Activated CD4-positive, alpha-beta T cell treated with anti-CD3 and anti-CD28 coated beads, Interleukin-2, Interleukin-6, amounts not matched to agents 100 ng/mL and 50 ng/mL, durations not matched to agents 16 hours and 8 hours (primary cell): ENCODE data around the gene PLXNB2.
"Not testable (repeated sequence)": the region's sequence is repeated elsewhere in the genome, so short reads cannot be mapped to it uniquely, and the experiment has no call there.

Source experiments
- DNase-seq: peaks from one replicate; pipeline ENCODE4 v3.0.0-alpha.2; 2020

The PLXNB2 gene

GRCh38 chr22:50306753-50307749 lies at the start of gene PLXNB2:
PLXNB2 (minus strand) TSS chr22:50307646; CDS start chr22:50290584, 17,062 bp downstream.
- DNase-seq = peak; percentile 42

GRCh38 chr22:50357222-50357621 lies 49.8 kb upstream of the PLXNB2 start:
- no peak for DNase-seq

DNA sequence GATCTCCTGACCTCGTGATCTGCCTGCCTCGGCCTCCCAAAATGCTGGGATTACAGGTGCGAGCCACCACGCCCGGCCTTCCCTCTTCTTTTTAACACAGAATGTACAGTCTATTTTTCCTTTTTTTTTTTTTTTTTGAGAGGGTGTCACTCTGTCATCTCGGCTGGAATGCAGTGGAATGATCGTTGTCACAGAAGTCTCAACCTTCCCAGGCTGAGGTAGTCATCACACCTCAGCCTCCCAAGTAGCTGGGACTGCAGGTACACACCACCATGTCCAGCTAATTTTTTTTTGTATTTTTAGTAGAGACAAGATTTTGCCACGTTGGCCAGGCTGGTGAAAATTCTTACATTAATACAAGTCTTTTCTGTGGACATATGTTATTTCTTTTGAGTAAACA lies 48.7 kb upstream of the PLXNB2 start:
- no peak for DNase-seq

DNA sequence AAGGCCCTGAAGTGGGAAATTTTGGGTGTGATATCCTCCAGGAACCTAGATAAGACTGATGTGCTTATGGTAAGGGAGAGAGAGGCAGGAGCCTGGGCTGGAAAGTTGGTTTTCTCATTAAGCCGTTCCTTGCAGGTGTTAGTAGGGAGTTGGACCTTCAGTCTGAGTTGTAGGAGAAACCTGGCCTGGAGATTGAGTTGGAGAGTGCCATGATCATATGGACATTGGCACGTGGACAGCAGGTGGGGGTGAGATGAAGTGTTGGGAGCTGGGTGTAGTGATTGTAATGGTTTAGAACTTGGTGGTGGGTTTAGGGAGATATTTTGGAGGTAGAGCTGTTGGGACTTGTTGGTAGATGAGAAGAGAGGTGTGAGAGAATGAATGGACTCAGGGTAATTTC lies 40.6 kb upstream of the PLXNB2 start:
- no peak for DNase-seq

GRCh38 chr22:50347157-50347556 lies 39.7 kb upstream of the PLXNB2 start:
- DNase-seq = no peak

DNA sequence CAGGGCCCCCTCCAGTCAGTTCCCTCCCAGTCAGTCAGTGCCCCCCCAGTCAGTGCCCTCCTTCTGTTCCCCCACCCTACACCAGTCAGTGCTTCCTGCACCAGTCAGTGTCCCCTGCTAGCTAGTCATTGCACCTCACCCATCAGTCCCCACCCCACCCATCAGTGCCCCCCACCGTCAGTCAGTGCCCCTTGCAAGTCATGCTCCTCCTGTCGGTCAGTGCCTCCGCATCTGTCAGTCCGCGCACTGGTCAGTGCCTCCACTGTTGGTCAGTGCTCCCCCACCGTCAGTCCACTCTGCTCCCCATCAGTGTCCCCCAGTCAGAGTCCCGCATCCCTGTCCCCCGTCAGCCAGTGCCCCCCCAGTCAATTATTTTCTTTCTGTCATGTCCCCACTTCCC lies 39.0 kb upstream of the PLXNB2 start:
- DNase-seq = no peak

- no peak for DNase-seq
Observed at GRCh38 chr22:50343541-50343935, 36.1 kb upstream of the PLXNB2 start.

- peak; percentile 90 for DNase-seq
Observed at GRCh38 chr22:50342651-50343540, 35.5 kb upstream of the PLXNB2 start, which contains the start of gene PPP6R2. PPP6R2 (plus strand) TSS chr22:50343327; CDS start chr22:50393909, 50,582 bp downstream.

GRCh38 chr22:50341977-50342650 lies 34.7 kb upstream of the PLXNB2 start:
- DNase-seq = peak; percentile 94

DNA sequence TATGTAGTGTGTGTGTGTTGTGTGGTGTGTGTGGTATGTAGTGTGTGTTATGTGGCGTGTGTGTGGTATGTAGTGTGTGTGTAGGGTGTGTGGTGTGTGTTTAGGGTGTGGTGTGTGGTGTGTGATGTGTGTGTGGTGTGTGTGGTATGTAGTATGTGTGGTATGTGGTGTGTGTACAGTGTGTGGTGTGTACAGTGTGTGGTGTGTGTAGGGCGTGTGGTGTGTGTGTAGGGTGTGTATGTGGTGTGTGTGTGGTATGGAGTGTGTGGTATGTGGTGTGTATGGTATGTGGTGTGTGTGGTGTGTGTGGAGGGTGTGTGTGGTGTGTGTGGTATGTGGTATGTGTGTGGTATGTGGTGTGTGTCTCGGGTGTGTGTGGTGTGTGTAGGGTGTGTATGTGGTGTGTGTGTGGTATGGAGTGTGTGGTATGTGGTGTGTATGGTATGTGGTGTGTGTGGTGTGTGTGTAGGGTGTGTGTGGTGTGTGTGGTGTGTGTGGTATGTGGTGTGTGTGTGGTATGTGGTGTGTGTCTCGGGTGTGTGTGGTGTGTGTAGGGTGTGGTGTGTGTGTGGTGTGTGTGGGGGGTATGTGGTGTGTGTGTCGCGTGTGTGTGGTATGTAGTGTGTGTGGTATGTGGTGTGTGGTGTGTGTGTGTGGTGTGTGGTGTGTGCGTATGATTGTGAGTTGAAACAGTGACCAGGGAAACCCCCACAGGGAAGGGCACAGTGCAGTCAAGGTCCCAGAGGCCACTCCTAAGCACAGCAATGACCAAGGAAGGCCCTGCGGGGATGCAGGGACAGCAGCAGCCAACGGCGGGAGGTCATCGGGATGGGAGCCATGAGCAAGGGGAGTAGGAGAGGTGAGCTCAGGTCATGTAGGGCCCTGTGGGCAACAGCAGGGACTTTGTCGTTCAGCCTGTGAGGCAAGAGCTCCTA lies 32.8 kb upstream of the PLXNB2 start:
- DNase-seq = no peak

- no peak for DNase-seq
Observed at GRCh38 chr22:50338860-50339462, 31.5 kb upstream of the PLXNB2 start.

GRCh38 chr22:50338042-50338573 lies 30.7 kb upstream of the PLXNB2 start:
- no peak for DNase-seq

- no peak for DNase-seq
Observed at GRCh38 chr22:50337262-50338041, 30.0 kb upstream of the PLXNB2 start.

DNA sequence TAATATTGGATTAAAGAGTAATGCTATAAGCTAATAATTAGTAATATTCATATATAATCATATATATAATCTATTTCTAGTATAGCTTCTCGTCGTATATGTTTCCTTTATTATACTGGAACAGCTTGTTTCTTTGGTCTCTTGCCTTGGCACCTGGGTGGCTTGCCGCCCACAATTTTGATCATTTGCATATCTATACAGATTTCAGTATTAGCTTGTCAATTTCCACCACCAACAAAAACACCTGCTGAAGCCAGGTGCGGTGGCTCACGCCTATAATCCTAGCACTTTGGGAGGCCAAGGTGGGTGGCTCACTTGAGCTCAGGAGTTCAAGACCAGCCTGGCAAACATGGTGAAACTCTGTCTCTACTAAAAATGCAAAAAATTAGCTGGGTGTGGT lies 27.0 kb upstream of the PLXNB2 start:
- not testable (repeated sequence) for DNase-seq

- no peak for DNase-seq
Observed at GRCh38 chr22:50329236-50329635, 21.8 kb upstream of the PLXNB2 start.

DNA sequence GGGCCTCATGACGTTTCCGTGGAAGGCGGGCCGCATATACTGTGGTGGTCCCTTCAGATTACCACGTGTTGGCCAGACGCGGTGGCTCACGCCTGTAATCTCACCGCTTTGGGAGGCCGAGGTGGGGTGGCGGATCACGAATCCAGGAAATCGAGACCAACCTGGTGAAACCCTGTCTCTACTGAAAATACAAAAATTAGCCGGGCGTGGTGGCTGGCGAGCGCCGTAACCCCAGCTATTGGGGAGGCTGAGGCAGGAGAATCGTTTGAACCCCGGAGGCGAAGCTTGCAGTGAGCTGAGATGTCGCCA lies 20.2 kb upstream of the PLXNB2 start:
- no peak for DNase-seq

- peak; percentile 83 for DNase-seq
Observed at GRCh38 chr22:50326956-50327710, 19.7 kb upstream of the PLXNB2 start, which contains the start of gene DENND6B. DENND6B (minus strand) TSS chr22:50327012; CDS start chr22:50326988, 24 bp downstream.

GRCh38 chr22:50326225-50326955 lies 18.9 kb upstream of the PLXNB2 start:
- DNase-seq = no peak
